Measurements from ENCODE around the gene PHF24.

PHF24 gene

DNA sequence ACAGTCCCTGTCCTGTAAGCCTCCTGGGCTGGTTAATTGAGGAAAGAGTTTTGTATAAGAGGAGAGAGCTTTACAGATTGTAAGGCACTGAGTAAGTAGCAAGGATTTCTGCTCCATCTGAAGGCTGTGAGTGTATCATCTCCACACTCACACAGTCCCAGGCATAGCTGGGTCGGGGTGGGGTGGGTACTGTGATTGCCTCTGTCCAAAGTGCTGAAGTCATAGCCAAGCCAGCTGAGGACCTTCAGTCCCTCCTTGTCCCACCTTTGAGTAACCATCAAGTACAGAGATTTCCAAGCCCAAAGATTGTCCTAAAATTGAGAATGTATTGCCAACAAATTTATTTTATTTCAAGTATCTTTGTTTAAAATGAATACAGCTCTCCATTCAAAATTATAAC, 26.0 kb downstream of the PHF24 start:
- no peak for DNase-seq

GRCh38 chr9:34985311-34985899, 27.3 kb downstream of the PHF24 start:
- no peak for DNase-seq

- no peak for DNase-seq
Observed at GRCh38 chr9:34986540-34987047, 28.5 kb downstream of the PHF24 start.

DNA sequence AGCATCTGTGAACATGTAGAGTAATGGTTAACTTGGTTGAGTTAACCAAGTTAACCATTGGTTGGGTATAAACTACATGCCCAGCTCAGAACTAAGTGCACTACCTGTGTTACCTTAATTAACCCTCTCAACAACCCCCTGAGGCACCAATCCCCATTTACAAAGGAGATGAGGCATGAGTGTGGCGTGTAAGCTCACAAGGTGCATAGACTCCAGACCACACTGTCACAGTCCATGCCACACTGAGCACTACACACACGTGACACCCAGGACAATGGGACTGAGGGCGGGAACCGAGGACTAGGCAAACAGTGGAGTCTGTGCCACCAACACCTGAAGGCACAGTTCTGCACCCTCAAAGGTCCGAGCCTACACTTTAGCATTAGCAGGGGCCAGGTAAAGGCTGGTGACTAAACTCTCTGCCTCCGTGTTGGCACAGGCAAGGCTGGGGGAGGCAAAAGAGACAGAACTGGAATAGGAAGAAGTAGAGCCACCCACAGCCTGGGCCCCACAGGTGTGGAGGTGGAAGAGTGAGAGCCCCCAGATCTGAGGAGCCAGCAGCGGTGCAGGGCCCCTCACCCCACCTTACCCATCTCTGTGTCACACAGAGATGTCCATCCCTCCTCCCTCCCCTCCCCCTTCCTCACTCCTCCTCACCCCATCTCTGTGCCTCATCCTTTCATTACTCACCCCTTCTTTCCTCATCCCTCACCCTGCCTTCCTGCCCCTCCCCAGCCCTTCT, 29.2 kb downstream of the PHF24 start:
- no peak for DNase-seq

- DNase-seq = no peak
Observed at GRCh38 chr9:34988218-34989002, 30.3 kb downstream of the PHF24 start.

- peak; percentile 98 for DNase-seq
Observed at GRCh38 chr9:34989003-34989945, 31.2 kb downstream of the PHF24 start, which contains the start of gene DNAJB5. Gene DNAJB5, plus strand, starts transcription at chr9:34989745. Its CDS starts 886 bp downstream, at chr9:34990631.

GRCh38 chr9:34989946-34990635, 32.0 kb downstream of the PHF24 start:
- DNase-seq = no peak

GRCh38 chr9:34990908-34991606, 33.0 kb downstream of the PHF24 start:
- no peak for DNase-seq

GRCh38 chr9:34991607-34992375, 33.7 kb downstream of the PHF24 start:
- DNase-seq = no peak

GRCh38 chr9:34992376-34992951, 34.4 kb downstream of the PHF24 start:
- DNase-seq = peak; percentile 55

- DNase-seq = no peak
Observed at GRCh38 chr9:34993502-34994259, 35.6 kb downstream of the PHF24 start.

GRCh38 chr9:34994260-34994899, 36.3 kb downstream of the PHF24 start:
- DNase-seq = no peak

DNA sequence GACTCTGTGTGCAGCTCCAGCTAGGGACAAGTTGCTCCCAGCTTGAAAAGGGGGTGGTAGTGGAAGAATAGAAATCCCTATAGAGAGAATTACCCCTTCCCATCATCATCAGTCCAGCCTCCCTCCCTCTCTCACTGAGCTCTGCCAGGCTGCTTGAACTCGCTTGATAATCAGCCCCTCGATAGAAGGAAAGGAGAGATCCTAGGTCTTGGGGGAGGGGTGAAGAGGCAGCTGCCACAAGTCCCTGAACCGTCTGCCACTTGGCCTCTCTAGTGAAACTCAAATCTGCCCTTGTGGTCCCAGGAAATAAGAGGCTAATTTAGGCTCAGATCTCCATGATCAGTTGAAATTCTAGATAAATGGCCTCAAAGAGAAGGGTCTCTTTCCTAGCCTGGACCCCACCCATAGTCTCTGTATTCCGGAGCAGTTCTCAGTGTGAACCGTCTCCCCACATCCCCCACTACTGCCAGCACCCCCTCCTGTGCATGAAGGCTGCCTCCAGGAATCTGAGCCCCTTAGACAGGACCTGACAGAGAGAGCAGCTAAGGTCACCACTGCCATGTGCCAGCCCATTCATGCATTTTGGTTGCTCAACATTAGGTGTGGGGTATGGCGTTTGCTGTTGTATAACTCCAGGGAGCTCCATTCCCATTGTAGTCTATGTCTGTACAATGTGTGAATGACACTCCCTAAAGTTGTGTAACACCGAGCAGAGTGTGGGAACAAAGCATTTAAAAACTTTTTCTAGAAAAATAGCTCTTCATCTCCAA, 37.0 kb downstream of the PHF24 start:
- no peak for DNase-seq

GRCh38 chr9:34995670-34996060, 37.6 kb downstream of the PHF24 start:
- DNase-seq = no peak

DNA sequence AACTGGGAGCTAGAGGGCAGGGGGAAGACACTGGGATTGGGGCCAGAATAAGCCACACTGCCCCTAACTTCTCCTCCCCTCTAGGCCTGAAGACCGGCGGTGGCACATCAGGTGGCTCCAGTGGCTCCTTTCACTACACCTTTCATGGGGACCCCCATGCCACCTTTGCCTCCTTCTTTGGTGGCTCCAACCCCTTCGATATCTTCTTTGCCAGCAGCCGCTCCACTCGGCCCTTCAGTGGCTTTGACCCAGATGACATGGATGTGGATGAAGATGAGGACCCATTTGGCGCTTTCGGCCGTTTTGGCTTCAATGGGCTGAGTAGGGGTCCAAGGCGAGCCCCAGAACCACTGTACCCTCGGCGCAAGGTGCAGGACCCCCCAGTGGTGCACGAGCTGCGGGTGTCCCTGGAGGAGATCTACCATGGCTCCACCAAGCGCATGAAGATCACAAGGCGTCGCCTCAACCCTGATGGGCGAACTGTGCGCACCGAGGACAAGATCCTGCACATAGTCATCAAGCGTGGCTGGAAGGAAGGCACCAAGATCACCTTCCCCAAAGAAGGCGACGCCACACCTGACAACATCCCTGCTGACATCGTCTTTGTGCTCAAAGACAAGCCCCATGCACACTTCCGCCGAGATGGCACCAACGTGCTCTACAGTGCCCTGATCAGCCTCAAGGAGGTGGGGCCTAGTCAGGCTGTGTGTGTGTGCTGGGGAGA, 38.3 kb downstream of the PHF24 start:
- no peak for DNase-seq

DNA sequence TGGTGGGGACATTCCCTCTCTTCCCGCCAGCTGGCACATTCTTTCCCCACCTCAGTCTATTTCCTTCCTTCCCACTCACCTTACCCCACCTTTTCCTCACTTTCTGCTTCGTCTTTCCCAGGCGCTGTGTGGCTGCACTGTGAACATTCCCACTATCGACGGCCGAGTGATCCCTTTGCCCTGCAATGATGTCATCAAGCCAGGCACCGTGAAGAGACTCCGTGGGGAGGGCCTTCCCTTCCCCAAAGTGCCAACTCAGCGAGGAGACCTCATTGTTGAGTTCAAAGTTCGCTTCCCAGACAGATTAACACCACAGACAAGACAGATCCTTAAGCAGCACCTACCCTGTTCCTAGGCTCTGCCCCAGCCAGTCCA, 38.8 kb downstream of the PHF24 start:
- DNase-seq = no peak

- DNase-seq = no peak
Observed at GRCh38 chr9:34997379-34997781, 39.3 kb downstream of the PHF24 start.
